ENCODE results near the gene ADGRG3.

GRCh38 chr16:57640185-57640584 lies 27.9 kb upstream of the ADGRG3 start:
- TF ChIP-seq, protein P1, sequence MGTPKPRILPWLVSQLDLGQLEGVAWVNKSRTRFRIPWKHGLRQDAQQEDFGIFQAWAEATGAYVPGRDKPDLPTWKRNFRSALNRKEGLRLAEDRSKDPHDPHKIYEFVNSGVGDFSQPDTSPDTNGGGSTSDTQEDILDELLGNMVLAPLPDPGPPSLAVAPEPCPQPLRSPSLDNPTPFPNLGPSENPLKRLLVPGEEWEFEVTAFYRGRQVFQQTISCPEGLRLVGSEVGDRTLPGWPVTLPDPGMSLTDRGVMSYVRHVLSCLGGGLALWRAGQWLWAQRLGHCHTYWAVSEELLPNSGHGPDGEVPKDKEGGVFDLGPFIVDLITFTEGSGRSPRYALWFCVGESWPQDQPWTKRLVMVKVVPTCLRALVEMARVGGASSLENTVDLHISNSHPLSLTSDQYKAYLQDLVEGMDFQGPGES (IDR thresholded peaks at IDR 0.05), result no peak
- TF ChIP-seq CTCF (IDR thresholded peaks at IDR 0.05 in 2 of 3, conservative IDR thresholded peaks at IDR 0.05 in 1 of 3; ENCODE audit: control insufficient read depth in 2 of 3, extremely low read depth in 1 of 3, insufficient read depth in 1 of 3, low read depth in 3 of 3, low read length in 3 of 3) (no peak), HCFC1 (IDR thresholded peaks at IDR 0.05; ENCODE audit: low read length) (no peak), STAT3 (IDR thresholded peaks at IDR 0.05; ENCODE audit: low read depth, low read length) (no peak), RFX5 (IDR thresholded peaks at IDR 0.05; ENCODE audit: low read depth, low read length) (no peak), TARDBP (IDR thresholded peaks at IDR 0.05; ENCODE audit: borderline replicate concordance) (no peak), EZH2 (IDR thresholded peaks at IDR 0.05; ENCODE audit: borderline replicate concordance, control insufficient read depth, low read depth, low read length) (no peak), POLR2A (IDR thresholded peaks at IDR 0.05; ENCODE audit: low read depth, low read length) (no peak), EP300 (IDR thresholded peaks at IDR 0.05; ENCODE audit: borderline replicate concordance in 1 of 2, control insufficient read depth in 1 of 2, low read depth in 2 of 2, low read length in 2 of 2) (no peak), TAF1 (IDR thresholded peaks at IDR 0.05; ENCODE audit: borderline replicate concordance, low read depth, low read length) (no peak), GABPA (IDR thresholded peaks at IDR 0.05; ENCODE audit: low read depth) (no peak)
